ENCODE data around the gene GIPC1.

GIPC1 gene

DNA sequence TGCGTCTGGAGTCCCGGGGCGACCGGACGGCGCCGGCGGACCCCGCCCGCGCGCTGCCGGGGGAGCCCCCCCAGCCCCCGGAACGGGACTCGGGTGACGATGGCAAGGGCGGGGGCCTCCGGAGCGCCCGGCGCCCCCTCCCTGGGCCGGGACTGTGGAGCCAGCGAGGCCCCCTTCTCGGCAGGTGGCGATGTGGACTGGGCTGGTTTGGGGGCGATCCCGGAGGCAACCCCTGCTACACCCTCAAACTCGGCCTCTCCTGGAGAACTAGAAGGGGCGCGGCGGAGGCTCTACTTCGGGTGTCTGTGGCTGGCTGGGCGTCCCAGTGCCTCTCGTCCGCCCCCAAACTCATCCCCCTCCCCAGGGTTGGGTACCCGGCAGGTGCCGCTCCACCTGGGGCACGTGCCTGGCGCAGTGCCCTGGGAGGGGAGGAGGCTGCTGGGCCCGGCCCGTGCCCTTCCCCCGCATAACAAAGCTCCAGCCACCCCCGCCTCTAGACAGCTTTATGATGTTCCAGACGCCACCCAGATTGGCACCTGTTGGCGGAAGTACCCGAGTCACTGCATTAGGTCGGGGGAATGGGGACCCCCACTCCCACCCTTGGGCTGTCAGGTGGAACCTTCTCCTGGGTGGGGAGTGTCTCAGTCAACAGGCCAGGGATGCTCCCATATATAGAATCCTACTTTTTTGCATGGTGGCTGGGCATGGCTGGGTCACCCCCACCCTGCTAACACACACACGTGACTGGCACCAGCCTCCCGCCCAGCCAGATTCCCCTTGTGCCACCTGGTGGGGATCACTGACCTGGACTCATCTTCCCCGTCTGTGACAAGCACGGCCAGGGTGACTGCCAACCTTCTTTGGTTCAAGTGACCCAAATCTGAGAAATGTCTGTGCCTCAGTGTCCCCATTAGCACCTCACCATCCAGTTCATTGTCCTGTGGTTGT lies 62.1 kb downstream of the GIPC1 start:
- Histone ChIP-seq H3K4me1 (ENCODE audit: insufficient read depth, low read length) (no peaks in the 10 kb centered on the region), H3K36me3 (ENCODE audit: insufficient read depth, low read length) (no peaks in the 10 kb centered on the region), H3K9ac (ENCODE audit: low read depth, low read length) (peak overlapping the region; percentile 80), H3K9me3 (ENCODE audit: control insufficient read depth, insufficient read depth, low read length) (no peaks in the 10 kb centered on the region)

DNA sequence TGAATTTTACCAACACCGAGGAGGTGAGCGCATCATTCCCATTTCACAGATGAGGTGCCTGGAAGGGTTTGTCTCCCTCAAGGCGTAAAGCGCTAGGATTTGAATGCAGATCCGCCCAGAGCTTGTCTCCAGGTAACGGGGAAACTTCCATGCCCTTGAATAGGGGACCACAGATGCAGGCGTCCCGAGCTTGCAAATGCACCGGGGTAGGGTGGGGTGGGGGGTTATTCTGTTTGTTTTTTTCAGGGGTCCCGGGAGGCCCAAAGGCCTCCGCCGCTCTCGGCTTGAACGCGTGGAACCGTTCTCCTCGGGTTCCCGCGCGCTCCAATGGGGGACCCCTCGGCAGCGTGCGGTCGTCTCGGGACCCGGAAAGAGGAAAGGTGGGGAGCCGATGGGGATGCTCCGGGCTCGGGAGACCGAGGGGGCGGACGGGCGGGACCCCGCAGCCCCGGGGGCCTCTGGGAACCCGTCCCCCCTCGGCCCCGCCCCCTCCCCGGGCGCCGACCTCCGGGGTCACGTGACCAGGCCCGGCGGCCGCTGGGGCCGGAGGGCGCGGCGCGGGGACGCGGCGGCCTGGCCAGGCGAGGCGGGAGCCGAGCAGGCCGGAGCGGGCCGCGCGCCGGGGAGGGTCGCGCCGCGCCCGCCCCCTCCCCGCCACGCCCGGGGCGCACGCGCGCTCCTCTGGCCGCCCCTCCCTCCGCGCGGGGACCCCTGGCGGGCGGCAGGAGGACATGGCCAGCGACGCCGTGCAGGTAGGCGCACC lies 63.0 kb downstream of the GIPC1 start, which contains the start of gene PKN1:
TSS of gene PKN1 (plus strand) at position 516 of the 763 bp plus-strand sequence. CDS start at position 732, 216 bp downstream.
- peak within 1 kb of the TSS; percentile 80 for H3K9ac ChIP-seq (ENCODE audit: low read depth, low read length)
- H3K36me3 ChIP-seq (ENCODE audit: insufficient read depth, low read length) = no peaks in the 10 kb centered on the region
- no peaks in the 10 kb centered on the region for H3K4me1 ChIP-seq (ENCODE audit: insufficient read depth, low read length)
- H3K9me3 ChIP-seq (ENCODE audit: control insufficient read depth, insufficient read depth, low read length) = no peaks in the 10 kb centered on the region

DNA sequence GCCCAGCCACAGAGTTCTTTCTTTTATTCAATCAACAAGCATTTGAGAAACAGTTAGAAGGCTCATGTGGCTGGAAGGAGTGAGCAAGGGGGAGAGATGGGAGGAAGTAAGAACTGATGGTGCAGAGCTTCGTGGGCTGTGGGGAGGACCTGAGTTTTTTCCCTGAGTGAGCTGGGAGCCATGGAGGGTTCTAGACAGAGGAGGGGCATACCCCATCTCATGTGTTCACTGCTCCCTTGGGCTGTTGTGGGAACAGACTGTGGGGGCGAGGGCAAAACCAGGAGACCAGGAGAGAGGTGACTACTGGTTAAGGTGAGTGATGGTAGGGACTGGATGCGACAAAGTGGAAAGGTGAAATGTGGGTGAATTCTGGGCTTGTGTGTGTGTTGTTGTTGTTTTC lies 65.2 kb downstream of the GIPC1 start:
- no peak overlapping the region for H3K9ac ChIP-seq (ENCODE audit: low read depth, low read length)
- 0 out of 2 replicates have a peak, but pooled peaks cover under 1% of the 10 kb centered on the region for H3K4me1 ChIP-seq (ENCODE audit: insufficient read depth, low read length)
- H3K36me3 ChIP-seq (ENCODE audit: insufficient read depth, low read length) = no peaks in the 10 kb centered on the region
- H3K9me3 ChIP-seq (ENCODE audit: control insufficient read depth, insufficient read depth, low read length) = no peaks in the 10 kb centered on the region

DNA sequence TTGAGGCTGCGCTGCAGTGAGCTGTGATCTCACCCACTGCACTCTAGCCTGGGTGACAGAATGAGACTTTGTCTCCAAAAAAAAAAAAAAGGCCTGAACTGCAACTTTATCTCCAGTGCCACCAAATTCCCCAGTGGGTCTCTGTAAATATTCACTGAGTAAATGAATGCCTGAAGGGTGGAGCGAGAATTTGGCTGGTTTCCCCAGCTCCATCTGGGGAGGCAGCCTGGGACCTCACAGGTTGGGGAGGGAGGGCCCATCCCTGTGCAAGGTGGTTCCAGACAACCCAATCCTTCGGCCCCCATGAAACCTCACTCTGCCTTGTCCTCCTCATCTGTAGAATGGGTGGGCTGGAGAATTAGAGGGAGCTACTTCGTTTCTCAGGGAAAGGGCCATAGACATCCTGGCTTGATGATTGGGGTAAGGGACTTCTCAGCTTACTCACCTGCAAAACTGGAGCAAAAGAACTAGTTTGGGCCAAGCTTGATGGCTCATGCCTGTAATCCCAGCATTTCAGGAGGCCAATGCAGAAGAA lies 67.0 kb downstream of the GIPC1 start:
- H3K4me1 ChIP-seq (ENCODE audit: insufficient read depth, low read length) = 0 out of 2 replicates have a peak, but pooled peaks cover 4% of the 10 kb centered on the region
- no peaks in the 10 kb centered on the region for H3K9me3 ChIP-seq (ENCODE audit: control insufficient read depth, insufficient read depth, low read length)
- no peak overlapping the region for H3K9ac ChIP-seq (ENCODE audit: low read depth, low read length)
- no peaks in the 10 kb centered on the region for H3K36me3 ChIP-seq (ENCODE audit: insufficient read depth, low read length)
